ENCODE data around the gene RALGAPA1.

RALGAPA1 gene

DNA sequence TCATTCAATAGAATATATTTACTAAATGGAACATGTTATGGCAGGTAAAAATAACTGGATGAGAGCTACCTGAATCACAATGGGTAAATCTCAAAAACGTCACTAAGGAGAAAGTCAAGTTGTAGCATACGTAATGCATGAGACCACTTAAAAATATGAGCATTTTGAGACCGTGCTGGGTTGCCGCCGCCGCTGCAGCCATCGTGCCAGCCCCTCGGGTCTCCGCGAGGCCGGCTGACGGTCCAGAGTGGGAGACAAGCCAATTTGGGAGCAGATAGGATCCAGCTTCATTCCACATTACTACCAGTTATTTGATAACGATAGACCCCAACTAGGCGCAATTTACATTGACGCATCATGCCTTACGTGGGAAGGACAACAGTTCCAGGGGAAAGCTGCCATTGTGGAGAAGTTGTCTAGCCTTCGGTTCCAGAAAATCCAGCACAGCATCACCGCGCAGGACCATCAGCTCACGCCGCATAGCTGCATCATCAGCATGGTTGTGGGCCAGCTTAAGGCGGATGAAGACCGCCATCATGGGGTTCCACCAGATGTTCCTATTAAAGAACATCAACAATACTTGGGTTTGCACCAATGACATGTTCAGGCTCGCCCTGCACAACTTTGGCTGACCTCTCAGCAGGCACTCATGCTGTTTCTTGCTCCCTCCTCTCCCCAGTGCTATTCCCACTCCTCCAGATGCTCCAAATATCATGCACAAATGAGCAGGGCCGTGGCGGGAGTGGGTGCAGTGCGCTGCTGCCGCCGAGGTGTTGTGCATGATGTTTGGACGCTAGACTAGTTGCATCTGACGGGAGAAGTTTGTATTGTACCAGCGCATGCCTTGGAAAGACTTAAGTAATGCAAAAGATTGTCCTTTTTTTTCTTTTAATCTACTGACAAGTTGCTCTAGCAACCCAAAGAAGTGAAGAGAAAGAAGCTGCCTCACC is 10.8 kb upstream of the RALGAPA1 start:
- no peaks in the 10 kb centered on the region for H3K4me1 ChIP-seq (ENCODE audit: insufficient read depth, low read length)
- H3K9me3 ChIP-seq (ENCODE audit: low read length), result no peaks in the 10 kb centered on the region
- no peak overlapping the region for H3K4me3 ChIP-seq (ENCODE audit: low read depth in 1 of 2, low read length in 2 of 2)
- H3K27ac ChIP-seq (ENCODE audit: low read depth, low read length), result no peak overlapping the region
- H3K9ac ChIP-seq (ENCODE audit: low read length), result no peak overlapping the region
- H3K36me3 ChIP-seq (ENCODE audit: insufficient read depth, low read length), result no peaks in the 10 kb centered on the region
- H3K27me3 ChIP-seq (ENCODE audit: control insufficient read depth in 1 of 2, insufficient read depth in 2 of 2, low read length in 2 of 2), result no peaks in the 10 kb centered on the region

DNA sequence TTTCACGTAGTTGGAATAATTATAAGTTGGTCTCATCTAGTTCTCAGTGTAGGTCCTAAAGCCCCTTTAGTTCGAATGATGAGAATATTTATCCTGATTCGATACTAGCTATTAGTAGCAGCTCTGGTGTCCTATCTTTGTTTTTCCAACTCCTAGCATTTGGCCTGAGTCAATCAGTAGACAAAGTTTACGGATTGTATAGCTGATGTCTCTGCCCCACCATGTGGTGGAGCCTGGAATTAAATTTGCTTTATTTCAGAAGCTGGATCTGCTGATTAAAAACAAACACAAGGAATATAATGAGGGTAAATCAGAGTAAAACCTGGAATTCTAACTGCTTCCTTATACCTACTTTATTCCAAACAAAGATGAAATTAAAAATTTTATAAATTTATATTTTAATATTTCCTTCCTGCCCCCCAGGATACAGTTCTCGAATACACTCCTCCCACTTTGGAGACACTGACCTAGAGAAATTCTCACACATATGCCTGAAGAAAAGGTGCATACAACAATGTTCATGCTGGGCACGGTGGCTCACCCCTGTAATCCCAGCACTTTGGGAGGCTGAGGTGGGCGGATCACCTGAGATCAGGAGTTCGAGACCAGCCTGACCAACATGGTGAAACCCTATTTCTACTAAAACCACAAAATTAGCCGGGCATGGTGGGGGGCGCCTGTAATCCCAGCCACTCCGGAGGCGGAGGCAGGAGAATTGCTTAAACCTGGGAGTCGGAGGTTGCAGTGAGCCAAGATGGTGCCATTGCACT is 9.4 kb upstream of the RALGAPA1 start:
- Histone ChIP-seq H3K27ac (ENCODE audit: low read depth, low read length) (no peak overlapping the region), H3K4me1 (ENCODE audit: insufficient read depth, low read length) (no peaks in the 10 kb centered on the region), H3K27me3 (ENCODE audit: control insufficient read depth in 1 of 2, insufficient read depth in 2 of 2, low read length in 2 of 2) (no peaks in the 10 kb centered on the region), H3K36me3 (ENCODE audit: insufficient read depth, low read length) (no peaks in the 10 kb centered on the region), H3K4me3 (ENCODE audit: low read depth in 1 of 2, low read length in 2 of 2) (no peak overlapping the region), H3K9me3 (ENCODE audit: low read length) (no peaks in the 10 kb centered on the region), H3K9ac (ENCODE audit: low read length) (no peak overlapping the region)

DNA sequence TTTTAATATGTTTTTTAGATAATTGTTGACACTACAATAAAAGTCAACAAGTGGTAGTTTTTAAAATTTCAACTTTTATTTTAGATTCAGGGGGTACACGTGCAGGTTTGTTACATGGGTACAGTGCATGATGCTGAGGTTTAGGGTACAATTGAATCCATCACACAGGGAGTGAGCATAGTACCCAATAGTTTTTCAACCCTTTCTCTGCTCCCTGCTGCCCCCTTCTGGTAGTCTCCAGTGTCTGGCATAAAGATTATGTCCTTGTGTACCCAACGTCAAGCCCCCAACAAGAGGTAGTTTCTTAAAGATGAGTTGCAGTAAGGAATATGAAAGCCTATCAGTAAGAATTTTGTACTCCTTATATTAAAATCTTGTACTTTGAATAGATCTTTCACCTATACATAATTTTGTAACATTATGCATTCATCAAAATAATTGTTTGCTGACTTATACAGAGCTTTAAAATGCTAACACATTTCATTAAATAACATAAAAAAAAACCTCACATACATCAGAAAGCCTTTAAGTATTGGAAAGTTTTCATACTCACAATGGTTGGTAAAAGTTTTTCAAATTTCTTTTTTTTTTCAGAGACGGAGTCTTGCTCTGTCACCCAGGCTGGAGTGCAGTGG is 5.4 kb upstream of the RALGAPA1 start:
- Histone ChIP-seq H3K4me3 (ENCODE audit: low read depth in 1 of 2, low read length in 2 of 2) (no peak overlapping the region), H3K4me1 (ENCODE audit: insufficient read depth, low read length) (no peaks in the 10 kb centered on the region), H3K9me3 (ENCODE audit: low read length) (no peaks in the 10 kb centered on the region), H3K36me3 (ENCODE audit: insufficient read depth, low read length) (no peaks in the 10 kb centered on the region), H3K9ac (ENCODE audit: low read length) (no peak overlapping the region), H3K27me3 (ENCODE audit: control insufficient read depth in 1 of 2, insufficient read depth in 2 of 2, low read length in 2 of 2) (no peaks in the 10 kb centered on the region), H3K27ac (ENCODE audit: low read depth, low read length) (no peak overlapping the region)

DNA sequence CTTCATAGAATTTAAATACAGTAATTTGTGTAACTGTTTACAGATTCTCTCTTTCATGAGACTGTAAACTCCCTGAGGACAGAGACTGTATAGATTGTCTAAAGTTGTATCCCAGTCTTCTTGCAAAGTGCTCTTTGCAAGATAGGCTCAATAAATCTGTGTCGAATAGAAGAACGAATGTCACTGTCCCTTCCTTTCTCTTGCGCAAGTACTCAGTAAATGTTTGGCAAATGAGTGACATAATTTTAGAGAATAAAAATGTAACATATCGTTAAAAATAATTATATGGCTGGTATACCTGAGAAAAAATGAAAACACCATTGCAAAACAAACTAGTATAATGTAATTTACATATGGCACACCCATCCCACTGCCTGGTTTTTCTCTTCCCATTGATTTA is 1.9 kb upstream of the RALGAPA1 start:
- Histone ChIP-seq H3K27me3 (ENCODE audit: control insufficient read depth in 1 of 2, insufficient read depth in 2 of 2, low read length in 2 of 2) (no peaks in the 10 kb centered on the region), H3K27ac (ENCODE audit: low read depth, low read length) (no peak overlapping the region), H3K4me3 (ENCODE audit: low read depth in 1 of 2, low read length in 2 of 2) (no peak overlapping the region), H3K9me3 (ENCODE audit: low read length) (no peaks in the 10 kb centered on the region), H3K9ac (ENCODE audit: low read length) (no peak overlapping the region), H3K36me3 (ENCODE audit: insufficient read depth, low read length) (no peaks in the 10 kb centered on the region), H3K4me1 (ENCODE audit: insufficient read depth, low read length) (peaks cover 17% of the 10 kb centered on the region)

DNA sequence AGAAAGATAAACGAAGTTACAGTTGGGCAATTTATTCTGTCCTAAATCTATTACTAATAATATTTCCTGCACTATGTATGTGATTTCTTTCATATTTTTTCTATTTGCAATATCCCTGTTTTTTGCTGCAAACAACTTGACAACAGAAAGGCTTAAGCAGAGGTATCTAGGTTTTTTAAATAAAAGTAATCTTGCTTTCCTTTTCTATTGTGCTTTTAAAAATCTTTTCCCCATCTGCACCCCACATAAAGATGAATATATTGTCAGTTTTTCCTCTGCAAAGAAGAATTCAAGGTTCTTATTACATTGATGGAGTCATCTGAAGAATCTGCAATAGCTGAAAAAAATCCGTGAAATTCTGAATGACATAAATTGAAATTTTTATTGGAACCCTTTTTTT is 502 bp upstream of the RALGAPA1 start:
- Histone ChIP-seq H3K27ac (ENCODE audit: low read depth, low read length) (peak overlapping the region; percentile 71), H3K9me3 (ENCODE audit: low read length) (no peaks in the 10 kb centered on the region), H3K4me3 (ENCODE audit: low read depth in 1 of 2, low read length in 2 of 2) (peak overlapping the region in 1 of 2 donors; percentile 77), H3K4me1 (ENCODE audit: insufficient read depth, low read length) (peaks cover 17% of the 10 kb centered on the region), H3K27me3 (ENCODE audit: control insufficient read depth in 1 of 2, insufficient read depth in 2 of 2, low read length in 2 of 2) (no peaks in the 10 kb centered on the region), H3K36me3 (ENCODE audit: insufficient read depth, low read length) (no peaks in the 10 kb centered on the region), H3K9ac (ENCODE audit: low read length) (no peak overlapping the region)

DNA sequence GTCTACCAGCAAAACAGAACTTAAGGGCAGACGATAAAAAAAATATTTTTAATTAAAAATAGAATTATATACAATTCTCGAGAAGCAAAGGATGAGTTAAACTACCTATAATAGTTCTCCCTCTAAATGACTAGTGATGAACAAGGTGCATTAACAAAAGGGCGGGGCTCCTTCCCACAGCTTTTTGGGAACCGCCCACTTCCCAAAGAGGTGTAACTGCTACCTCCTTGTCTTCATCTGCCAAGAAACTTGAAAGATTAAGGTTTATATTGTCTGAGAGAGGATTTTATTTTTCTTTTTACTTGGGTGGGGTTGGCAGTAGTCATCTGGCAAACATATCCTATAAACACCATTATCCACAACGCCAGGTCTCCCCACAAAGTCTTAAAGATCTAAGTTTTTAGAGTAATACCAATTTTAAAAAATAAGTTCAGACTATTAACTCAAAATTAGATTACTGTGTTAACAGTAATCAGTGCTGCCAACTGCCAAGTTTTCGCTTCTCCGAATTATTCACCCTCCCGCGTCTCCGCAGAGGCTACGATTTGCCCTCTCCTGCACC is 938 bp downstream of the RALGAPA1 start:
- H3K9ac ChIP-seq (ENCODE audit: low read length), result peak overlapping the region; percentile 74
- H3K4me1 ChIP-seq (ENCODE audit: insufficient read depth, low read length), result peaks cover 17% of the 10 kb centered on the region
- H3K4me3 ChIP-seq (ENCODE audit: low read depth in 1 of 2, low read length in 2 of 2), result peak overlapping the region; percentile 62 to 77
- H3K27me3 ChIP-seq (ENCODE audit: control insufficient read depth in 1 of 2, insufficient read depth in 2 of 2, low read length in 2 of 2), result no peaks in the 10 kb centered on the region
- no peaks in the 10 kb centered on the region for H3K36me3 ChIP-seq (ENCODE audit: insufficient read depth, low read length)
- peak overlapping the region; percentile 57 for H3K27ac ChIP-seq (ENCODE audit: low read depth, low read length)
- no peaks in the 10 kb centered on the region for H3K9me3 ChIP-seq (ENCODE audit: low read length)

DNA sequence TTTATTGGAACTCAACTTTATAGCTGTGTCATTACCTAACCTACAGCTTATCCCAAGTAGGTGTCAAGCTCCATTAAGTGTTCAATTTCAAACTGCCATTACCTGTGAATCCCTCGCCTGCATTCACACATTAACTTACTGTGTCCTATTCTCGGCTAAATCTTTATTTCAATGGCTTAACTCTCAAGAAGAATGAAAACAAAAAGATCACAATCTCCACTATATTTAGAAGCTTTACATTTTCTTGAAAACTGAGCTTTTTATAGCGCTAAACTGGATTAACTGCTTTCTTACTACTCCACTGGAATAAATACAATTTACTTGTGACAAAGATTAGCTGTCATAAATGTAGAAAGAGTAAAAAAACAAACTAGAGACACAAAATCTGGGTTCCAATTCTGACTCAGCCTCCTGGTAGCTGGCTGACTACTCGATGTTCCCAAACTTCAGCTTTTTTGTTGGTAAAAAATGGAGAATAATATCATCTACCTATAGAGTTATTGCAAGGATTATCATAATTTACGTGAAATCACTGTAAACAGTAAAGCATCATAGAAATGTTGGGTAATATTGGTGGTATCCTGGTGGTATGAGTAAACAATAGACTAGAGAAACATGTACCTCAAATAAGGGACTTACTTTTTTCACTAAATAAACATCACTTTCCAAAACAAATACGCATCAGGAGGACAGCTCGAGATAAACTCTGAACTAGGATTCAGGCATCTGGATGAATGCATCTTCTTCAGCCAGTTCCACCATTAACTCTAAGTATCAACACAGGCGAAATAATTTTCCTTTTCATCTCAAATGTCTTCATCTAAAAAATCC is 1.7 kb downstream of the RALGAPA1 start:
- Histone ChIP-seq H3K27ac (ENCODE audit: low read depth, low read length) (no peak overlapping the region), H3K9me3 (ENCODE audit: low read length) (no peaks in the 10 kb centered on the region), H3K4me1 (ENCODE audit: insufficient read depth, low read length) (peaks cover 17% of the 10 kb centered on the region), H3K4me3 (ENCODE audit: low read depth in 1 of 2, low read length in 2 of 2) (peak overlapping the region; percentile 2 to 22), H3K27me3 (ENCODE audit: control insufficient read depth in 1 of 2, insufficient read depth in 2 of 2, low read length in 2 of 2) (no peaks in the 10 kb centered on the region), H3K9ac (ENCODE audit: low read length) (no peak overlapping the region), H3K36me3 (ENCODE audit: insufficient read depth, low read length) (no peaks in the 10 kb centered on the region)

DNA sequence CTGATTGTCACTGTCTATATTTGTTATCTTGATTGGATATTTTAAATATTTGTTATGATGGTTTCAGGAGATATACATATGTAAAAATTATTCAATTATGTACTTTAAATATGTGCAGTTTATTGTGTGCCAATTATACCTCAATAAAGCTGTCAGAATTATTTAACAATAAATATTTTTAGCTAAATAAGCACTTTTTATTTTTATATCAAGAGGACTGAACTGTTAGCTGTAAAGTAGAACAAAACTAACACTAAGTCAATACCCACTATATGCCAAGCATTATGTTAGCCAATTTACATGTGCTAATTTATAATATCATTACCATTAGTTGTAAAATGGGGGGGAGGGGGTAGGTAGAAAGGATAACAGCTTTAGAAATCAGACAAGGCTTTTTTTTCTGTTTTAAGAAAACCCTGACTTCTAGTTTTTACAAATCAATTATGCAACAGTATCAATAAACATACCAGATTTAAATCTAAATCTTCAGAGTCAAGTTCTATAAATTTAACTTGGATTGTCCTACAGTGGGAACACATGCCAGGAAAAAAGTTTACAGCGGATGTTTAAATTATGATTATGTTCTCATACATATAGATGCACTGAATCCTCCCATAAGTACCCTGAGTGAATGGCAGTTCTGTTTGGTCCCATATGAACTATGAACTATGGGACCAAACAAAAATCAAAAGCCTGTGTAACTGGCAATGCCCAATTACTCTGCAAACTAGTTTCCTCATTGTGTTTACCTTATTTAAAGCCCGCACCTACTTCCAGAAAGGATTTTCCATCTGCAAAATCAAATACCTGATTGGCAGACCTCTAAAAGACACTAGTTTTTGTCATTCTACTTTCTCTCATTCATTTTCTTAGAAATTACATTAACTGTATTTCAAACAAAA is 2.8 kb downstream of the RALGAPA1 start:
- Histone ChIP-seq H3K27ac (ENCODE audit: low read depth, low read length) (no peak overlapping the region), H3K4me1 (ENCODE audit: insufficient read depth, low read length) (peaks cover 17% of the 10 kb centered on the region), H3K9ac (ENCODE audit: low read length) (no peak overlapping the region), H3K36me3 (ENCODE audit: insufficient read depth, low read length) (no peaks in the 10 kb centered on the region), H3K27me3 (ENCODE audit: control insufficient read depth in 1 of 2, insufficient read depth in 2 of 2, low read length in 2 of 2) (no peaks in the 10 kb centered on the region), H3K9me3 (ENCODE audit: low read length) (no peaks in the 10 kb centered on the region), H3K4me3 (ENCODE audit: low read depth in 1 of 2, low read length in 2 of 2) (no peak overlapping the region)

DNA sequence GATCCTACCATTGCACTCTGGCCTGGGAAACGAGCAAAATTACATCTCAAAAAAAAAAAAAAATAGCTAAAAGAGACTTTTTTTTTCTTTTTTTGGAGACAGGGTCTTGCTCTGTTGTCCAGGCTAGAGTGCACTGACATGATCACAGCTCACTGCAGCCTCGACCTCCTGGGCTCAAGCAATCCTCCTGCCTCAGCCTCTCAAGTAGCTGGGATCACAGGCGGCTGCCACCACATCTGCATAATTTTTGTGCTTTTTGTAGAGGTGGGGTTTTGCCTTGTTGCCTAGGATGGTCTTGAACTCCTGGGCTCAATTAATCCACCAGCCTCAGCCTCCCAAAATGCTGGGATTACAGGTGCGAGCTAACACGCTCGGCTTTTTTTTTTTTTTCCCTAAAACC is 11.3 kb downstream of the RALGAPA1 start:
- Histone ChIP-seq H3K27ac (ENCODE audit: low read depth, low read length) (no peak overlapping the region), H3K9ac (ENCODE audit: low read length) (no peak overlapping the region), H3K36me3 (ENCODE audit: insufficient read depth, low read length) (no peaks in the 10 kb centered on the region), H3K9me3 (ENCODE audit: low read length) (no peaks in the 10 kb centered on the region), H3K4me3 (ENCODE audit: low read depth in 1 of 2, low read length in 2 of 2) (no peak overlapping the region), H3K4me1 (ENCODE audit: insufficient read depth, low read length) (no peaks in the 10 kb centered on the region), H3K27me3 (ENCODE audit: control insufficient read depth in 1 of 2, insufficient read depth in 2 of 2, low read length in 2 of 2) (no peaks in the 10 kb centered on the region)

DNA sequence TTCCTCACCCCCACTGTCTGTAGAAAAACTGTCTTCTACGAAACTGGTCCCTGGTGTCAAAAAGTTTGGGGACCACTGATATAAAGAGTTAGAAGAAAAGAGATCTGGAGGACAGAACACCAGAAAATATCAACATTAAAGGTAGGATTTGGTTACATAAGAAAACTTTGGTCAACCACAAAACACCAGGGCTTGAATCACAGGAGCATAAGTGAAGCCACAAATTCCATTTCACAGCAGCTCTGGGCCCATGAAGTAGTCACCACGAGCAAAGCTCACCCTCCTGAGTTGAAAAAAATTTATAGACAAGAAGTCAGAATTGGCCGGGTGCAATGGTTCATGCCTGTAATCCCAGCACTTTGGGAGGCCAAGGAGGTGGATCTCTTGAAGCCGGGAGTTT is 19.4 kb downstream of the RALGAPA1 start:
- Histone ChIP-seq H3K4me3 (ENCODE audit: low read depth in 1 of 2, low read length in 2 of 2) (no peak overlapping the region), H3K9ac (ENCODE audit: low read length) (no peak overlapping the region), H3K27ac (ENCODE audit: low read depth, low read length) (no peak overlapping the region), H3K27me3 (ENCODE audit: control insufficient read depth in 1 of 2, insufficient read depth in 2 of 2, low read length in 2 of 2) (no peaks in the 10 kb centered on the region), H3K36me3 (ENCODE audit: insufficient read depth, low read length) (no peaks in the 10 kb centered on the region), H3K9me3 (ENCODE audit: low read length) (no peaks in the 10 kb centered on the region), H3K4me1 (ENCODE audit: insufficient read depth, low read length) (no peaks in the 10 kb centered on the region)

All from muscle layer of colon (tissue), 2 donors.